Pancreas (tissue), 10 donors: ENCODE results near the gene LEF1. TPM values are rescaled to one million over a fixed set of nuclear protein-coding genes. Genes with fewer than 3 reads are reported as not detected.

Experiments used
- ATAC-seq, 4 donors: fragments of 200-7000 bp; cut with Tn5 transposase; one replicate each; pipeline versions ENCODE4 v1.8.0 to v1.9.1; 2020; ENCODE audit warnings: mild to moderate bottlenecking in 4 of 4, moderate library complexity in 4 of 4
- DNase-seq, 6 donors: peaks; one replicate each; pipeline ENCODE4 v3.0.0-alpha.2; 2020
- FAIRE-seq: peaks from 2 replicates; lab custom pipeline; 2012; peaks lifted over from hg19 to GRCh38; lab: Jason Lieb, UNC
- H3K27ac ChIP-seq, 4 donors: fragments of 200-600 bp; sonication (generic); 1 replicate in 3 of 4; 2 replicates in 1 of 4; pipeline versions ENCODE4 v1.5.0 to v1.8.0; 2020
- H3K27me3 ChIP-seq, 4 donors: fragments of 200-600 bp; one replicate each; pipeline ENCODE4 v1.8.0; 2021
- H3K36me3 ChIP-seq, 3 donors: fragments of 200-600 bp; sonication (generic) in 1 of 3; one replicate each; pipeline versions ENCODE4 v1.5.0 to v1.8.0; 2020 to 2021
- H3K4me1 ChIP-seq, 3 donors: fragments of 200-600 bp; one replicate each; pipeline ENCODE4 v1.8.0; 2021
- H3K4me3 ChIP-seq, 4 donors: fragments of 200-600 bp; sonication (generic) in 2 of 4; one replicate each; pipeline versions ENCODE4 v1.5.0 to v1.8.0; 2020 to 2021
- H3K9me3 ChIP-seq, 4 donors: fragments of 200-600 bp; one replicate each; pipeline ENCODE4 v1.8.0; 2021
- WGBS, 2 donors: extraction: QIAGEN DNeasy Blood & Tissue Kit; methylation state at CpG; one replicate each; pipeline ENCODE4 v1.1.7; 2013; 5-methylcytosine and 5-hydroxymethylcytosine counted together
- intact Hi-C, 3 donors: fragments of 100-400 bp; cut with DNase I; formaldehyde crosslinking; loops; one replicate each; pipeline versions ENCODE4 v1.11.1 to v1.14.2; 2022
- polyA plus RNA-seq, 2 donors: library from polyadenylated mRNA; stranded (reverse); fragments of 200-250 nt; gene quantifications; one replicate each; pipeline ENCODE4 v1.2.3, GENCODE V29; 2013
- total RNA-seq, 6 donors: library from RNA; stranded (reverse); fragmentation: NEBNext Ultra II Directional in 4 of 6; extraction: Animal tissue kit (Norgen Biotek cat#: 25700) in 4 of 6; gene quantifications; one replicate each; pipeline versions ENCODE4 v1.2.1 to v1.2.4, GENCODE V29; 2021 to 2023
- TF ChIP-seq, protein P1 (sequence below), 4 donors: fragments of 200-600 bp; sonication (generic) in 3 of 4; IDR thresholded peaks; one replicate each; pipeline versions ENCODE4 v1.5.0 to v1.8.0; 2021; ENCODE audit warnings: antibody characterized with exemption in 4 of 4
- donor health status: healthy with polysubstance abuse.
- donor health status: DM: no; HTN: no; CAD: no; lungs with moderate emphysema.
- donor health status: DM: no; HTN: no; CAD: no.
- donor health status: control.
- donor health status: control.
- donor health status: Bipolar disorder and iron deficiency.
- donor health status: DM: yes; HTN: yes; CAD: no.
- donor health status: DM: no; HTN: no; CAD: no.
- donor health status: DM: no; HTN: no; CAD: no.
- donor health status: DM: yes; HTN: yes; CAD: no.

The LEF1 gene
- total and polyA plus RNA-seq, 8 donors, result 0.28 to 3.5 (median 0.86) TPM

DNA sequence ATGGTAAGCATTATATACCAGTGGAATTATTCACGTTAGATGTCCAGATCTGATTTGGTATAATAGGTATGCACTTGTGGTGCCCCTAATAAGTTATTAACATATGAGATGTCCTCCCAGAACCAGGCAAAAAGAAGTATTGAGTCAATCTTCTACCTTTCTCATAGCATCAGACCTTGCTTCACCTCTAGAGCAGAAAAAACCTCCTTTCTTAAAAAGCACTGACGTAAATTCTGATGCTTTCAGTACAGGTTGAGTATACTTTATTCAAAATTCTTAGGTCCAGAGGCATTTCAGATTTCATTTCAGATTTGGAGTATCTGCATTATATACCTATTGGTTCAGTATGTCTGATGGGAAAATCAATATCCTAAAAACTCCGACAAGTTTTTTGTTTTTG lies 22.4 kb downstream of the LEF1 start:
- Histone ChIP-seq H3K4me1 (no peaks in the 10 kb centered on the region), H3K9me3 (no peaks in the 10 kb centered on the region), H3K4me3 (no peak overlapping the region), H3K36me3 (no peaks in the 10 kb centered on the region), H3K27ac (no peak overlapping the region), H3K27me3 (no peaks in the 10 kb centered on the region)
- WGBS, 2 donors, result 78 to 91% methylated on average over 3 of the region's 3 CpGs
- DNase-seq (no peak), FAIRE-seq (no peak), ATAC-seq (no peak)
- TF ChIP-seq, protein P1, sequence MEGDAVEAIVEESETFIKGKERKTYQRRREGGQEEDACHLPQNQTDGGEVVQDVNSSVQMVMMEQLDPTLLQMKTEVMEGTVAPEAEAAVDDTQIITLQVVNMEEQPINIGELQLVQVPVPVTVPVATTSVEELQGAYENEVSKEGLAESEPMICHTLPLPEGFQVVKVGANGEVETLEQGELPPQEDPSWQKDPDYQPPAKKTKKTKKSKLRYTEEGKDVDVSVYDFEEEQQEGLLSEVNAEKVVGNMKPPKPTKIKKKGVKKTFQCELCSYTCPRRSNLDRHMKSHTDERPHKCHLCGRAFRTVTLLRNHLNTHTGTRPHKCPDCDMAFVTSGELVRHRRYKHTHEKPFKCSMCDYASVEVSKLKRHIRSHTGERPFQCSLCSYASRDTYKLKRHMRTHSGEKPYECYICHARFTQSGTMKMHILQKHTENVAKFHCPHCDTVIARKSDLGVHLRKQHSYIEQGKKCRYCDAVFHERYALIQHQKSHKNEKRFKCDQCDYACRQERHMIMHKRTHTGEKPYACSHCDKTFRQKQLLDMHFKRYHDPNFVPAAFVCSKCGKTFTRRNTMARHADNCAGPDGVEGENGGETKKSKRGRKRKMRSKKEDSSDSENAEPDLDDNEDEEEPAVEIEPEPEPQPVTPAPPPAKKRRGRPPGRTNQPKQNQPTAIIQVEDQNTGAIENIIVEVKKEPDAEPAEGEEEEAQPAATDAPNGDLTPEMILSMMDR (IDR thresholded peaks at IDR 0.05), result no peak
- intact Hi-C loops, result no loop called here

DNA sequence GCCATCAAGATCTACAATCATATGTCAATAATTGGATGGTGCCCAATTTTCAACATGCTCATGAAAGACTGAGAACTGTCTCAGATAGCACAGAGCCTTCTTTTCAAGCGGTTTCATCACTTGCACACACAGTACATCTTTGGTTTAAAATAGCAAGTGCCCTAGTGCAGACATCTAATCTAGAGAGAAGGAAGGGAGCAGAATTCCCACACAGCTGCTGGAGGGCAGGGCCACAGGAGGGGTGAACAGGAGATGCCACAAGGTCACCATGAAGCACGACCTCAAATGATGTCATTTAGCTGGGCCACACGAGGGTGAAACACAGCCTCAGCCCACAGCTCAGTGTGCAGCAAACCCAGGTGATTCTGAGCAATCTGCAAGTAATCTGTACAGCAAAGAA lies 24.3 kb downstream of the LEF1 start:
- H3K9me3 ChIP-seq, result no peaks in the 10 kb centered on the region
- FAIRE-seq, result no peak
- no peak overlapping the region for H3K4me3 ChIP-seq
- ATAC-seq, result no peak
- H3K27ac ChIP-seq, result no peak overlapping the region
- H3K36me3 ChIP-seq, result no peaks in the 10 kb centered on the region
- no peaks in the 10 kb centered on the region for H3K4me1 ChIP-seq
- DNase-seq, result no peak
- intact Hi-C loops, result no loop called here
- WGBS, 2 donors, result 59 to 62% methylated on average over 3 of the region's 3 CpGs
- TF ChIP-seq, protein P1 (IDR thresholded peaks at IDR 0.05), result no peak
- H3K27me3 ChIP-seq, result no peaks in the 10 kb centered on the region

DNA sequence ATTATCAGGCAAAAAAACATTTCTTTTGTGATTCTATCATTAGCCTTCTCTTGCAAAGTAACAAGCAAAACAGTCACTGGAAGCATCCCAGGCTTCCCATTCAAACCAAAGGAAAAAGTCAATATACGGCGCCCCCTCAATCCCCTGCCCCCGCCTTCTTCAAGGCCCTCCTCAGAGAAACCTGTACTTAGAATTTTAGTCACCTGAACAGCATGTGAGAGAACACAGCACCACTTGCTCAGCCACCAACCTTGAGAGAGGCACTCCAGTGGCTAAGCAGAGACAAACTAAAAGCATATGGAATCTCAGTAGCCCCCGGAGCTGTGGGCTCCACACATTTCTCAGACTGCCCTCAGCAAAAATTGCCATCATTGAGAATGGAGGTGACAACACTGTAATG lies 25.2 kb downstream of the LEF1 start:
- no peaks in the 10 kb centered on the region for H3K4me1 ChIP-seq
- no peaks in the 10 kb centered on the region for H3K27me3 ChIP-seq
- WGBS, 2 donors, result 65 to 72% methylated on average over 4 of the region's 4 CpGs
- no peak overlapping the region for H3K27ac ChIP-seq
- no peak overlapping the region for H3K4me3 ChIP-seq
- no peak for ATAC-seq
- DNase-seq, result no peak
- H3K36me3 ChIP-seq, result no peaks in the 10 kb centered on the region
- intact Hi-C loops, result no loop called here
- no peak for FAIRE-seq
- H3K9me3 ChIP-seq, result no peaks in the 10 kb centered on the region
- TF ChIP-seq, protein P1 (IDR thresholded peaks at IDR 0.05), result no peak

DNA sequence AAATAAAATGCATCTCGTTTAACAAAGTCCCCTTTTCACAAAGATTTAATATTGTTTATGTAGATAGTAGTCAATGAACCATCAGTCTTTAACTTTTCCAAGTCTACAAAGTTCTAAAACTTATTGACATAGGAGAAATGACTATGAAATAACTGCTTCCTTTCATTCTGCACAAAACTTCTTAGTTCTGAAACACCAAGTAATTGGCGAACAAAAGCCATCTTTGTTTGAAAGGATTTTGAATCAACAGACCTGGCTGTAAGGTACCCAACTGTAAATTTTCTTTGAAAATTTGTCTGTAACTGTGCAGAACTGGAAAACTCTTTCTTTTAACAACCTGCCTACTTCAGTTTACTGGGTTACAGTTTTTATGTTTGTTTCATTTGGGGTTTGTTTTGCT lies 25.9 kb downstream of the LEF1 start:
- WGBS, 2 donors, result 68 to 71% methylated on average over 2 of the region's 2 CpGs
- Histone ChIP-seq H3K27me3 (no peaks in the 10 kb centered on the region), H3K9me3 (no peaks in the 10 kb centered on the region), H3K27ac (no peak overlapping the region), H3K4me3 (no peak overlapping the region), H3K36me3 (no peaks in the 10 kb centered on the region), H3K4me1 (no peaks in the 10 kb centered on the region)
- intact Hi-C loops, result no loop called here
- FAIRE-seq, result no peak
- TF ChIP-seq, protein P1 (IDR thresholded peaks at IDR 0.05), result no peak
- DNase-seq, result no peak
- ATAC-seq, result no peak

DNA sequence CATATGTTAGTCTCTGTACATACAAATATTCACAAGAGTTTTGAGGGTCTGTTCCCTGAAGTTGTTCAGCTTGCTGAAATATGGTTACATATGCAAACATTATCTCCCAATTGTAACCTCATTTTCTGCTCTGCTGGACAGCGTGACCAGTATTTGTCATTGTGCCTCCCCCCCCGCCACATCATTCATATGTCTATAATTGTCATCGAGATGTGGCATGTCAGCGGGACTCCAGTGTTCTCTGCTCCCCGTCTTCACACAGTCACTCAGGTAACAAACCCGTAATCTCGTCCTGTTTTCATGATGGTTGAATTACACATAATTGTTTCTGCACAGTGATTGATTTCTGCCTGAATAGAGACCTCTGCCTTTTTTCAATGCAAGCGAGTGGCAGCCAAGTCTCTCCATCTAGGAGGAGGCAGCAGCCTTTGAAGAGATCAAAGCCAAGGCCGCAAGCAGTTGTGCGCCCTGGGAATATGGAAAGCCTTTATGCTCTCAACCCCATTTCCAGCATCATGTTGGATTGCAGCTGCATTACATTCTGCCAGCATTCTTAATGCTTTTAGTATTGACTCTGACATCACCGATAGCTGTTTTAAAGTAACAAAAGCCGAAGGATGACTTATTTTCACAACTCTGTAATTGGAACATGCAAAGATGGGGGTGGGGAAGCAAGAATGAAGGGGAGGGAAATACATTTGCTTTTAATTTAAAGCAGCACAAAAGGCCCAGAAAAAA lies 27.4 kb downstream of the LEF1 start:
- no peak overlapping the region for H3K4me3 ChIP-seq
- WGBS, 2 donors, result 79 to 80% methylated on average over 12 of the region's 12 CpGs
- no peak for FAIRE-seq
- TF ChIP-seq, protein P1 (IDR thresholded peaks at IDR 0.05), result no peak
- DNase-seq, result no peak
- intact Hi-C loops, result no loop called here
- H3K27ac ChIP-seq, result no peak overlapping the region
- no peak for ATAC-seq
- no peaks in the 10 kb centered on the region for H3K27me3 ChIP-seq
- H3K9me3 ChIP-seq, result no peaks in the 10 kb centered on the region
- H3K36me3 ChIP-seq, result no peaks in the 10 kb centered on the region
- H3K4me1 ChIP-seq, result no peaks in the 10 kb centered on the region
